Neural crest cell (in vitro differentiated cells): ENCODE data around the gene DNASE1L3. TPM values are rescaled to one million over a fixed set of nuclear protein-coding genes. Genes with fewer than 3 reads are reported as not detected.

Source experiments
- DNase-seq: peaks from one replicate; pipeline ENCODE4 v3.0.0; 2021; ENCODE audit warnings: low read depth, mixed read lengths, low spot score
- H3K27ac Mint-ChIP-seq: one replicate; pipeline ENCODE4 v1.8.0; 2021; ENCODE audit warnings: mild to moderate bottlenecking, mixed read lengths; ENCODE audit not compliant: unreplicated experiment
- H3K27me3 Mint-ChIP-seq: 2 replicates; pipeline ENCODE4 v1.8.0; 2021; ENCODE audit warnings: low read depth, mild to moderate bottlenecking, mixed read lengths
- H3K36me3 Mint-ChIP-seq: 2 replicates; pipeline ENCODE4 v1.8.0; 2021; ENCODE audit warnings: low read depth, mild to moderate bottlenecking, mixed read lengths
- H3K4me1 Mint-ChIP-seq: 2 replicates; pipeline ENCODE4 v1.8.0; 2021; ENCODE audit warnings: mixed read lengths
- H3K4me3 Mint-ChIP-seq: one replicate; pipeline ENCODE4 v1.8.0; 2021; ENCODE audit warnings: mild to moderate bottlenecking, mixed read lengths
- H3K9me3 Mint-ChIP-seq: 2 replicates; pipeline ENCODE4 v1.8.0; 2021; ENCODE audit warnings: mixed read lengths
- total RNA-seq: library from RNA; stranded (reverse); gene quantifications from 2 replicates; pipeline ENCODE4 v1.2.1, GENCODE V29; 2021
- TF ChIP-seq, protein P1 (sequence below): fragments of 200-600 bp; sonication (generic); conservative IDR thresholded peaks from 2 replicates; pipeline ENCODE4 v1.5.0; 2021; ENCODE audit warnings: antibody characterized with exemption, mild to moderate bottlenecking

DNASE1L3 gene
- total RNA-seq, 1 donor from 2014 or later, result not detected

DNA sequence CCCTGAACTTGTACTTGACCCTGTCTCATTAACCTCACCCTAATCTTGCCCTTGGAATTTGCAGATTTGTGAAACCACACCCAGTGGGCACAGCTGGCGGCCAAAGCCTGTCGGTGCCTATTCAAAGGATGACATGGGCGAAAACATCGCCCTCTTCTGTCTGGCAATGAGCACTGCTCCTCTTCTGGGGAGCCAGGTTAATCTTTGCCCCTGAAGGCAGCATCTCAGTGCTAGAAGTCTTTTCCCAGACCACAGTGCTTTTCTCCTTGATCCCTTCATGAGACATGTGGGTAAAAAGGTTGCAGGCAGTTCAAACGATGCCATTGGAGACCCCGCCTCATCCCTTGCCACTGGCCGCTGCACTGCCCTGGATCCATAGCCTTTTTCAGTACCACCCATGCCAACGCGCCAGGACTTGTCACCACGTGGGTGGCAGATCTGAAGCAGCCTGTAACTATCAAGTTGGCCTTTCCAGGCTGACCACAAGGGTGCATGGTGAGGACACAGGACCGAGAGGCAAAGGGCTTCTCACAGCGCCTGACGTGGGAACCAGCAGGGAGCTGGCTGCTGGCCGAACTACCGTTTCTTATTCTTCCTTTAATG, 6.5 kb upstream of the DNASE1L3 start:
- Mint-ChIP-seq H3K27me3 (peaks cover 25% of the 10 kb centered on the region), H3K9me3 (no peaks in the 10 kb centered on the region), H3K36me3 (no peaks in the 10 kb centered on the region), H3K4me3 (no peak overlapping the region), H3K4me1 (peaks cover 9% of the 10 kb centered on the region), H3K27ac (no peak overlapping the region)
- DNase-seq, result peak; percentile 44
- TF ChIP-seq, protein P1, sequence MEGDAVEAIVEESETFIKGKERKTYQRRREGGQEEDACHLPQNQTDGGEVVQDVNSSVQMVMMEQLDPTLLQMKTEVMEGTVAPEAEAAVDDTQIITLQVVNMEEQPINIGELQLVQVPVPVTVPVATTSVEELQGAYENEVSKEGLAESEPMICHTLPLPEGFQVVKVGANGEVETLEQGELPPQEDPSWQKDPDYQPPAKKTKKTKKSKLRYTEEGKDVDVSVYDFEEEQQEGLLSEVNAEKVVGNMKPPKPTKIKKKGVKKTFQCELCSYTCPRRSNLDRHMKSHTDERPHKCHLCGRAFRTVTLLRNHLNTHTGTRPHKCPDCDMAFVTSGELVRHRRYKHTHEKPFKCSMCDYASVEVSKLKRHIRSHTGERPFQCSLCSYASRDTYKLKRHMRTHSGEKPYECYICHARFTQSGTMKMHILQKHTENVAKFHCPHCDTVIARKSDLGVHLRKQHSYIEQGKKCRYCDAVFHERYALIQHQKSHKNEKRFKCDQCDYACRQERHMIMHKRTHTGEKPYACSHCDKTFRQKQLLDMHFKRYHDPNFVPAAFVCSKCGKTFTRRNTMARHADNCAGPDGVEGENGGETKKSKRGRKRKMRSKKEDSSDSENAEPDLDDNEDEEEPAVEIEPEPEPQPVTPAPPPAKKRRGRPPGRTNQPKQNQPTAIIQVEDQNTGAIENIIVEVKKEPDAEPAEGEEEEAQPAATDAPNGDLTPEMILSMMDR, result peak; percentile 78

DNA sequence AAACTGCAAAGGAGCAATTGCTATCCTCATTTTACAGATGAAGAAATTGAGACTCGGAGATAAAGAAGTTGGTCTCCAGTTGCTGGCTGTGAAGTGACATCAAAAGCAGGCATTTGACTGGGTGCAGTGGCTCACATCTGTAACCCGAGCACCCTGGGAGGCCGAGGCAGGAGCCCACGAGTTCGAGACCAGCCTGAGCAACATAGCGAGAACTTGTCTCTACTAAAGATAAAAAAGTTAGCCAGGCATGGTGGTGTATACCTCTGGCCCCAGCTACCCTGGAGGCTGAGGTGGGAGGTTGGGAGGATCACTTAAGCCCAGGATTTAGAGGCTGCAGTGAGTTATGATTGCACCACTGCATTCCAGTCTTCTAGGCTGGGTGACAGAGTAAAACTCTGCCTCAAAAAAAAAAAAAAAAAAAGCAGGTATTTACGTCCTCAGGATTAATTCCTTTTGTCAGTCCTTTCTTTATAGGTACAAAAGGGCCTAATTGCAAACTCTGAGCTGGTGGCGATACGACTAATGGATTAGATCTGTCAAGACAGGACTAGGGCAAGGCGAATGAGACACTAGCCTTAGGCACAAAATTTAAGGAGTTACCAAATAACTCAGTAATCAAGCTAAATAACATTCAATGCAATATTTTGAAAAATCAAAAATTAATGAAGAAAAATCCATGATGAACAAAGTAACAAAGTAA, 5.9 kb upstream of the DNASE1L3 start:
- Mint-ChIP-seq H3K27ac (no peak overlapping the region), H3K4me3 (no peak overlapping the region), H3K9me3 (no peaks in the 10 kb centered on the region), H3K27me3 (peaks cover 23% of the 10 kb centered on the region), H3K4me1 (peaks cover 9% of the 10 kb centered on the region), H3K36me3 (no peaks in the 10 kb centered on the region)
- no peak for DNase-seq
- TF ChIP-seq, protein P1, result no peak

DNA sequence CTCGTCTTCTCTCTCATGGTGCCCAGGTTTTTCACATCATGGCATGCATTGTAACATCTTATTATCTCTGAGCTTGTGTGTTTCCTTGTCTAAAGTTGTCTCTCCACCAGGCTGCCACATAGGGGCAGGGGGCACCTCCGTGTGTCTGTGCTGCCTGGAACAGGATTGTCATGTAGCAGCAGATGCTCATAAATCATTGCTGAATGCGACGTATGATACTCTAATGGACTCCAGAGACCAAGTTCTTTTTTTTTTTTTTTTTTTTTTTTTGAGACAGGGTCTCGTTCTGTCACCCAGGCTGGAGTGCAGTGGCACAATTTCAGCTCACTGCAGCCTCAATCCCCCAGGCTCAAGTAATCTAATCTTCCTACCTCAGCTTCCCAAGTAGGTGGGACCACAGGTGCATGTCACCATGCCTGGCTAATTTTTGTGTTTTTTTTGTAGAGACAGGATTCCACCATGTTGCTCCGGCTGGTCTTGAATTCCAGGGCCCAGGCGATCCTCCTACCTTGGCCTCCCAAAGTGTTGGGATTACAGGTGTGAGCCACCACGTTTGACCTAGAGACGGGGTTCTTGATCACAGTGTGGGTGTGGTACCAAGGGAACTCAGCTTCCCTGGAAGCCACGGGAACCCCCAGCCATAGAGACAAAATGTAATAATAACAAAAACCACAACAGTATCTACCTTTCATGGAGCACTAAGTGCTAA, 4.7 kb upstream of the DNASE1L3 start:
- TF ChIP-seq, protein P1, result no peak
- no peaks in the 10 kb centered on the region for H3K36me3 Mint-ChIP-seq

DNA sequence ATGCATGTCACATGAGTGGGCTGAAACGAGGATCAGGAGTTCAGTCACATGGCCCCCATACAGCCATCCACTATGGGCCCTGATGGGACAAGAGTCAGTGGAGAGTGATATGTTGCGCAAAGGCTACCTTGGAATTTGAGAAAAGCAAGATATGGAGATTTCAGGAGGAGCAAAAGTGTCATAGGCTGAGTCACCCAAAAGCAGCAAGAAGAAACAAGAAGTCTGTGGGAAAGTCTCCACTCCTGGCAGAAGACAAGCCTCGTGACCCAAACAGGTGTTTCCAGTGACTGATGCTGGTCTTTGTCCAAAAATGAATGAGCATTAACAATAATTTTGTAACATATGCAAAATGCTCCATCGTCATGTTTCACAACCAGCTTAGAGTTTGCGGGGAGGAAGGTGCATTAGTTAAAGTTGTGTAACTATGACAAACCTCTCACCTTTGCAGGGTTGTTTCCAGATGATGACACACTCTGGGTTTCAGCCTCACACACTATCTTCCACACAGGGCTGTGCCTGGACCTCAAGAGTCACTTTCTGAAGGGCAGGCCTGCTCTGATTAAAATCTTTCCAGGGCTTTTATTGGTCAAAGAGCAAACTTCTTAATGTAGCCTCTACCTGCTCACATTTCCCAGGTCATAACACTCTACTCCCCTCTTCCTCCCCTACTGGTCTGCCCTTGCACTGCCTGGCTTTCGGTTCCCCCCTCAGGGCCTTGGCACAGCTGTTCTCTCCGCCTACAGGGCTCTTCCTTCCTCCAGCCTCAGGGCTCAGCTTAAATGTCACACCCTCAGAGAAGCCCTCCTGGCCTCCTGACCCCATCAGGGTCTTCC, 3.9 kb upstream of the DNASE1L3 start:
- no peak for DNase-seq
- TF ChIP-seq, protein P1, result no peak
- H3K27me3 Mint-ChIP-seq, result peaks cover 30% of the 10 kb centered on the region
- H3K27ac Mint-ChIP-seq, result no peak overlapping the region
- H3K9me3 Mint-ChIP-seq, result no peaks in the 10 kb centered on the region
- H3K36me3 Mint-ChIP-seq, result no peaks in the 10 kb centered on the region
- H3K4me1 Mint-ChIP-seq, result peaks cover 9% of the 10 kb centered on the region
- no peak overlapping the region for H3K4me3 Mint-ChIP-seq

More for the DNA sequence above, 4.7 kb upstream of the DNASE1L3 start:
- DNase-seq, result no peak
- H3K4me3 Mint-ChIP-seq, result no peak overlapping the region
- H3K27me3 Mint-ChIP-seq, result peaks cover 28% of the 10 kb centered on the region
- H3K4me1 Mint-ChIP-seq, result peaks cover 9% of the 10 kb centered on the region
- no peaks in the 10 kb centered on the region for H3K9me3 Mint-ChIP-seq
- no peak overlapping the region for H3K27ac Mint-ChIP-seq

DNA sequence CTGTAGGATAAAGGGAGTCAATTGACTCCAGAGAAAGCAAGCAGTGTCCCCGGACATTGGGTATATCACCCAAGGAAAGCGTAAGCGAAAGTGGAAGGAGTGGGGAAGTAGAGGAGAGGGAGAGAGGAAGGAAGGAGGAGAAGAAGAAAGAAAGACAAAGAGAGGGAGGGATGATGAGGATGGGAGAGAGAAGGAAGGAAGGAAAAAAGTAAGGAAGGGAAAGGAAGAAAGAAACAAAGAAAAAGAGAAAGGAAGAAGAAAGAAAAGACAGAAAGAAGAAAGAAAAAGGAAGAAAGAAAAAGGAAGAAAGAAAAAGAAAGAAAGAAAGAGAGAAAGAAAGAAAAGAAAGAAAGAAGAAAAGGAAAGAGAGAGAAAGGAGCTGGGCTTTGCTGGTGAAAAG, 839 bp downstream of the DNASE1L3 start:
- no peak overlapping the region for H3K4me3 Mint-ChIP-seq
- H3K9me3 Mint-ChIP-seq, result no peaks in the 10 kb centered on the region
- no peaks in the 10 kb centered on the region for H3K36me3 Mint-ChIP-seq
- peak overlapping the region; percentile 19 for H3K27ac Mint-ChIP-seq
- peaks cover 38% of the 10 kb centered on the region for H3K27me3 Mint-ChIP-seq
- TF ChIP-seq, protein P1, result no peak
- H3K4me1 Mint-ChIP-seq, result no peaks in the 10 kb centered on the region
- no peak for DNase-seq
